Midbrain (tissue), 1 donor: Measurements from ENCODE around the gene FAM53C.
"Not testable (repeated sequence)": the region's sequence is repeated elsewhere in the genome, so short reads cannot be mapped to it uniquely, and the experiment has no call there.

Experiments
- DNase-seq: peaks from one replicate; lab custom pipeline; 2025; lab: John Stamatoyannopoulos, UW

Gene FAM53C

DNA sequence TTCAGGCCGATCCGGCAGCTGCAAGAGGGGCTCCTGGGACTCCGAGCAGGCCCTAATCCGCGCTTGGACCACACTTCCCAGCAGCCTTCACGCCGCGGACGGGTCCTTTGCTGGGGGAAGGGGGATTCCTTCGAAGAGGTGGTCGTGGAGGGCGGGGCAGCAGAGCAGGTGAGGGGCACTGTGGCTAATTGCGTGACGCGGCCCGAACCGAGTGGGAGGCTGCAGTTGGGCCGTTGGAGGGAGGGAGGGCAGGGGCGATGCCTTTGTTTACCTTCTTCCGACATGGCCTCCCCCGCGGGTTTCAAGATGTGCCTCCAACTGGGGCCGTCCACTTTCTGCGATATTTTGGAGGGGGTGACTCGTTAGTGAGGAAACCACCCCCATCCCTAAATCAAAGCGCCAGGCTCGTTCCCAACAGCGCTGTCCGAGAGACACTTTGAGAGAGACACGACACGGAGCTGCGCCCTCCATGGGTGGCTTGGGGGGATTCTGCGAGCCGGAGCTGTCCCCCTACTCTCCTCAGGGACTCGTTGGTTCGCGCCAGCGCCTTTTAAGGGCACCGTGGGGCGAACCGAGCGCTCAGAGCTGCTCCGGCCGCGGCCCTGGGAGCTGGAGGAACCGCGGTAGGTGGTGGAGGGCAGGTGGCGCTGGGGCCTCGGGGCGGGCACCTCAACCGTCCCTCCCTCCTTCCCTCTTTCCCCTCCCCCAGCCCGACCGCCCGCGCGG lies at the start of gene FAM53C:
TSS of gene FAM53C (plus strand) at position 582 of the 726 bp plus-strand sequence. CDS start 3,070 bp downstream, outside the sequence.
- DNase-seq = peak; percentile 94

DNA sequence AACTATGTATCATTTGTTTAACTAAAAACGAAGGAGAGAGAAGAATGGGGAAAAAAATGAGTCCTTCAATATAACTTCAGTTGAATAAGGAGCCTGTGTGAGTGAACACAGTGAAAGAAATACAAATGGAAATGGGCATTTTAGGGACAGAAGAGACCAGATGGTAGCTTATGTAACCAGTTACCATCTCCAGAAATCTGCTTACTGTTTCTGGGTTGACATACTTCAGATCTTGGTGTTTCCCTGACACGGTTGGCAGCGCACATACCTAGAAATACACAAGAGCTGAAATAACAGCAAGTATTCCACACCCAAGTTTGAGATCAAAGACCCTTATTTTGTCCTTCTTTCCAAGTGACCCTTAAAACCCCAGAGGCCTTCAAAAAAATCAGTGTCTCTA lies 48.8 kb upstream of the FAM53C start:
- DNase-seq = no peak

- no peak for DNase-seq
These were observed 34.7 kb upstream of the FAM53C start for GRCh38 chr5:138303372-138303771.

GRCh38 chr5:138305797-138306196 lies 32.3 kb upstream of the FAM53C start:
- DNase-seq = peak; percentile 6

DNA sequence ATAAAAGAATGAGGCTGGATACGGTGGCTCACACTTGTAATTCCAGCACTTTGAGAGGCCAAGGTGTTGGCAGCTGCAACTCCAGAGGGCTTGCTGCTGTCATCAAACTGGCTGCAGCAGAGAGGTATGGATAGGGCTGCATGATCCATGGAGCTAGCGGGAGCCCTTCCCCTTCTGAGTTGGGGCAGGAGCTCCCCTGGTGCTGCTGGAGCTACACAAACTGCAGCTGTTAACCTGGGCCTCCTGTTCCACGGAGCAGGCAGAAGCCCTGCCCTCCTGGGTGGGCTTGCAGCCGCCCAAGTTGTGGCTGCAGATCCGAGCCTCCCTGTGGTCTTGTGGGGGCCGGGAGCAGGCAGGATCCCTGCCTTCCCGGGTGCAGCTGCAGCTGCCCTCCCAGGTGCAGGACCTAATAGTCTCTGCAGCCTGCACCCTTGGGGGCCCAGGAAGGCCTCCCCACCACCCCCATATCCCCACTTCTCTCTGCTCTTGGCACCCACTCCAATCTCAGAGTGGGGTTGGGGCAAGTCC lies 22.3 kb upstream of the FAM53C start:
- DNase-seq = no peak

GRCh38 chr5:138316355-138316754 lies 21.7 kb upstream of the FAM53C start:
- DNase-seq = no peak

DNA sequence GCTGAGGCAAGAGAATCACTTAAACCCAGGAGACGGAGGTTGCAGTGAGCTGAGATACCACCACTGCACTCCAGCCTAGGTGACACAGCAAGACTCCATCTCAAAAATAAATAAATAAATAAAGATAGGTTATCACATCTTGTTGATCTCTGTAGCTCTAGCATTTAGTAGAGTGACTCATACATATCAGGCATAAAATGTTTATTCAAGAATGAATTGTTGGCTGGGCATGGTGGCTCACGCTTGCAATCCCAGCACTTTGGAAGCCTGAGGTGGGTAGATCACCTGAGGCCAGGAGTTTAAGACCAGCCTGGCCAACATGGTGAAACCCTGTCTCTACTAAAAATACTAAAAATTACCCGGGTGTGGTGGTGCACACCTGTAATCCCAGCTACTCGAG lies 19.9 kb upstream of the FAM53C start:
- not testable (repeated sequence) for DNase-seq

DNA sequence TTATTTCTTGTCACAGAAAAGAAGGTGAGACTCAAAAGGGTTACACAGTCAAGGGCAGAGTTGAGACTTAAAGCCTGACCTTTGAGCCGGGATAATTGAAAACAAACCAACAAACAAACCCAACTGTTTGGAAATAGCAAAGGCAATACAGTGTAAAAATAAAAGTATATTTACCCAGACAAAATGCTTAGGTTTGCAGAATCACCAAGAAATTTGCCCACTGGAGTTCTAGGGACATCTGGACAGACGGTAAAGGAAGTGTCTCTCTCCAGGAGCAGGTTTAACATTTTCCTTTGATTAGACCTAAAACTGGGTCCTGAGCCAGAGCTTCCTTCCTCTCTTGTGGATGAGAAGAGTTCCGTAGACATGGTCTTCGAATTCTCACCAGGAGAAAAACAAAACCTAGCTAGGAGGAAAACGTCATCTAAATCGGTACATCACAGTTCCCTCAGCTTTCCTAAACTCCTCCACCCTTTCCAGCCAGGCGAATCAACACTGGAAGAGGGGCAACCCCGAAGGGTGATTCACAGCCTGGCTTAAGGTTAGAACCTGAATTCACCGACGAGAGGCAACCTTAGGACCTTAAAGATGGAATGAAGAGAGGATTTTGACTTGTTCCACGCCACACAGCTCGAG lies 7.1 kb upstream of the FAM53C start:
- DNase-seq = no peak

- DNase-seq = peak; percentile 97
These were observed 6.4 kb upstream of the FAM53C start, which contains the start of gene CDC25C for GRCh38 chr5:138331449-138332368. TSS of gene CDC25C (minus strand) at chr5:138331804. CDS start at chr5:138331180, 624 bp downstream.

GRCh38 chr5:138334867-138335447 lies 3.1 kb upstream of the FAM53C start:
- DNase-seq = no peak

DNA sequence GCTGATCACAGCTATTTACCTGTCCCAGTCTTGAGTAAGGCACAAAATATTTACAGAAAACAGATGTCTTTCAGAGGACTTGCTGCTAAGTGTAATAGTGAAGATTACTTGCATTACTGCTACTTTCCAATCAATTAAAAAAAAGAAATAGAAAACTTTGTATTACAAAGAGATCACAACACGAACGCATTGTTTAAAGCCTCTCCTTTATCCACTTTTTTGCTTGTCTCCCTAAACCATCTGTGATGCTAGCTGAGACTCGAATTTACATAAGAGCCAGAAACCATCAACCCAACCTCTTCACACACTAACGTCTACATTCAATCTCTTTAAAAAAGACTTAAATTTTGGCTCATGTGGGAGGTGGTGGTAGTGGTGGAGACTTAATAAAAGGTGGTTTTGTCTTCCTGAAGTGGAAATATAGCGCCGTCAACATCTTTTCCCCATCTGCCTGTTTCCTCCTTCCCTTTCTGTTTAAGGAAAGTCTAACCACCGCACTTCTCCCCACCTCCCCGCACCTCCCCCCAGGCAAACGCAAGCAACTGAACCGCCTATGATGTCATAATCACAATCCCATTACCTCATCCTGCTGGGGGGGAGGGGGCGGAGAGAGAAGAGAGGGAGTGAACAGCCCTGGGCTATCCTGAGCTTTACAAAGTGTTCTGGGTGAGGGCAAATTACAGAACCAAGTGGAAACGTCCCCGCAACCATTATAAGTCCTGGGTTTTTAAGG lies 948 bp upstream of the FAM53C start:
- peak; percentile 92 for DNase-seq

DNA sequence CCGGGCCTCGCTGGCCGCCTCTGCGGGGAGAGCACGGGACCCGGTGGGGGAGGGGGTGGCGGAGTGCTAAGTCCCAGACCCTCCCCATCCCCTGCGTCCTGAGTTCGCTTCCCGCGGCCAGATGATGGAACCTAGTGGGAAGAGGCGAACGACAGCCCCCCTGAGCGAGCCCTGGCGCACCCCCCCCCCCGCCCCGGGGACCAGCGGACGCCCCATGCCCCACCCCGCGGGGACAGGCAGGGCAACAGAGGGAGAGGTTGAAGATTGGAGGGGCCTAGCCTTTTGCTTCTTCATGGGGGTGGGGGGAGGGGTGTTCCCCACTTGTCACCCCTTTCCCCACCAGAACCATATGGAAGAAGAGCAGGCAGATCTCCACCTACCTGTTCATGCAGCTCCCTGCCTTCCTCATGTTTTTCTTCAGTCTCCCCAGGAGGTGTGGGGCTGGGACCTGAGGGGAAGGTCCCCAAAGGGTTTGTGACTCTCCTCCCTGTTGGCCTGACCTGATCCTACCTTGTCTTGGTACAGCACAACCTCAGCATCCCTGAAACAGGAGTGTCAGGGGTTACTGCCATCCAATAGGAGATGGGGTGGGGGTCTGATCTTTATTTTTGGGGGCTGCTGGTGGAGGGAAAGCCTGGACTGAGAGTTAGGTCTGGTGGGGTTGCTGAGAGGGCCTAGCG lies 485 bp downstream of the FAM53C start:
- DNase-seq = no peak

DNA sequence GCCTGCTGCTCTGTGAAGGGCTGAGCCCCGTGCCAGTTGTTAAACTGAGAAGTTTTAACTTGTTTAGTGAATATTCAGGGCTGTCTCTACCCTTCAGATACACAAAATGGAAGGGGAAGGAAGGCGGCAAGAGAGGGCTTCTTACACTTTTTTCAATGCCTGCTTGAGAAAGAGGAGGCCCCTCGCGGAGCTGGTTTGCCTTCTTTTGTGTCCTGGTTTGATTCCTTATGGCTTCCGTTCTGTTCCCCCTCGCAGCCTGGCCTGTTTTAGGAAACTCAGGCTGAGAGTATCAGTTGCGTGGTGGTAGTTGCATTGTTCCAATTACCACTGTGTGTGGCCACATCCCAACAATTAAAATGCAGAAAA lies 1.0 kb downstream of the FAM53C start:
- peak; percentile 33 for DNase-seq

DNA sequence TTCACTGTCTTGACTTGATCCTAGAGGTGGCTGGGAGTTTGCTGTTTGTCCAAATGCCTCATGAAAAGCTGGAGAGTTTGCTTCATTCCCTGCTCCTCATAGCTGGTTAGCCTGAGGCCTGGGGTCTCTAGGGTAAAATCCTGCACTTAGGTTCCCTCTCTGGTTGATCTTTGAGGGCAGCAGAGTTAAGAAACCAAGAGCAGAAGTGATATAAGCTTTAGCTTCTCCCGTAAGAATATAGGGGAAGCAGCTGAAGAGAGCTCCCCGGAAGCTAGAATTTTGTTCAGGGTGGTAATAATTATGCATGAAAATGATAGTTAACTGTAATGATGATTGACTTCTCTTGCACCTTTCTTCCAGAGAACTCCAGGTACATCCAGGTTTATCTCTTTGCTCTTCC lies 1.4 kb downstream of the FAM53C start:
- DNase-seq = no peak

DNA sequence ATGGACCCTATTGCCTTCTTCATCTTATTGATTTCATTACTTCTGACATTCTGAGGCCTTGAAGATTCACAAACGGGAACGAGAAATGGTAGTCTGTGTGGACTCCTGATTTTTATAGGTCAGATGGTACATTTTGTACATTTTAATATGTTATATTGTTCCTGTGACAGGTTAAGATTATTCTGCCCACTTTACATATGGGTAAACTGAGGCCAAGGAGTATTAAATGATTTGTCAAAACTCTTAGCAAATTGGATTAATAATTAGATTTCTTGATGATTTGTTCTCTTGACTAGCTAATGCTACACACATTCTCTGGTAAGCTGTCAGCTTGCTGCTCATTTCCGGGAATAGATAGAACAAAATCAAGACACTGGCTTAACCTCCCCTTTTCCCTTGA lies 1.9 kb downstream of the FAM53C start:
- DNase-seq = no peak

- DNase-seq = no peak
These were observed 7.0 kb downstream of the FAM53C start for GRCh38 chr5:138344887-138345622.

- DNase-seq = no peak
These were observed 8.8 kb downstream of the FAM53C start for GRCh38 chr5:138346889-138347288.

DNA sequence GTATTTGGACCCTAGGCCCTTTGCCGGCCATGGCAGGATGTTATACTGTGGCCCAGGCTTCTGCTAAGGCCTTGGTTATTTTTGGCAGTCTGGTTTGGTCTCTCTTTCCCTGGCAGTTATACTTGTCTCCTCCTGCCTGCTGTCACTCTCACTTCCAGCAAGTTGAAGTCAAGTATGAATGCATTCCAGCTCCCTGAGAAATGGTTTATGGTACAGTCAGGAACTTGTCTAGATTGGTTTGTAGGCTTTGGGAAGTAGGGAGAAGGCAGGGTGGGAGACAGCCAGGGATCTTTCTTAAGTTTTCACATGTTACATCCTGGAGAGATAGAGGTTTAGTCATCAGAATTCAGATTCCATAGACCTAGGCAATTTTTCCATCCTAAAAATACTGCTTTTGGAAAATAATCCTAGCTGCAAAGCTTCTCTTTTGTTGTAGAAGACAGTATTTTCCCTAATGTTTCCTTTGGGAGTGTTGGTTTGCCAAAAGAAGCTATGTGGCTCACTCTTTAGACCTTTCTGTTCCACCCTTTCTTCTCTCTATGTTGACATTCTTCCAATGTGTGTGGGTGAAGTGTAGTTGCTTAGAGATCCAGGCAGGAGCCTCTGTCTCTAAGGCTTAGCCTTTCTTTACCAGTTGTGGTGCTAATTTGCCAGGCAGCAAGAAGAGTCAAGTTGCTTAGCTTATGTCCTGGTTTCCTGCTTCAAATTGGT lies 11.9 kb downstream of the FAM53C start:
- no peak for DNase-seq

- no peak for DNase-seq
These were observed 12.5 kb downstream of the FAM53C start for GRCh38 chr5:138350563-138350890.
